Prostate gland (tissue), 2 donors: ENCODE measurements around the gene NOTCH4. TPM values are rescaled to one million over a fixed set of nuclear protein-coding genes. Genes with fewer than 3 reads are reported as not detected.
"Not testable (repeated sequence)": the region's sequence is repeated elsewhere in the genome, so short reads cannot be mapped to it uniquely, and the experiment has no call there.

Source experiments
- DNase-seq: peaks from one replicate; pipeline ENCODE4 v3.0.0-alpha.2; 2019; ENCODE audit warnings: low spot score
- H3K27ac ChIP-seq, 2 donors: fragments of 200-600 bp; sonication (generic); 2 replicates each; pipeline ENCODE4 v1.5.1; 2017 to 2019
- H3K27me3 ChIP-seq: fragments of 200-600 bp; sonication (generic); replicated peaks from 2 replicates; pipeline ENCODE4 v1.5.1; 2019; ENCODE audit not compliant: insufficient read depth
- H3K36me3 ChIP-seq, 2 donors: fragments of 200-600 bp; sonication (generic); 1 replicate in 1 of 2; 2 replicates in 1 of 2; pipeline versions ENCODE4 v1.5.1 to v1.8.1; 2017 to 2019
- H3K4me1 ChIP-seq: fragments of 200-600 bp; sonication (generic); replicated peaks from 2 replicates; pipeline ENCODE4 v1.5.1; 2019
- H3K4me3 ChIP-seq, 2 donors: fragments of 200-600 bp; sonication (generic); 2 replicates each; pipeline ENCODE4 v1.5.1; 2017 to 2019
- H3K9me3 ChIP-seq: fragments of 200-600 bp; sonication (generic); 2 replicates; pipeline ENCODE4 v1.5.1; 2017
- CTCF ChIP-seq, 4 experiments: fragments of 200-600 bp in 2 of 4; fragments of 450-650 bp in 2 of 4; sonication (generic) in 2 of 4; IDR thresholded peaks; 1 replicate in 3 of 4; 2 replicates in 1 of 4; pipeline ENCODE4 v1.5.1; 2016 to 2019; ENCODE audit warnings: antibody characterized with exemption in 4 of 4, mild to moderate bottlenecking in 2 of 4, moderate library complexity in 2 of 4
- POLR2A ChIP-seq: fragments of 450-650 bp; IDR thresholded peaks from one replicate; pipeline ENCODE4 v1.6.1; 2016; ENCODE audit warnings: antibody characterized with exemption, mild to moderate bottlenecking
- POLR2AphosphoS5 ChIP-seq: sonication (generic); formaldehyde crosslinking; IDR thresholded peaks from one replicate; pipeline ENCODE4 v1.6.1; 2017; ENCODE audit warnings: antibody characterized with exemption
- WGBS: methylation state at CpG from one replicate; pipeline ENCODE4 v1.1.5; 2018; 5-methylcytosine and 5-hydroxymethylcytosine counted together
- intact Hi-C: fragments of 100-400 bp; cut with DNase I; formaldehyde crosslinking; loops from one replicate; pipeline ENCODE4 v1.14.2; 2022
- total RNA-seq, 2 donors: library from RNA; depleted of rRNA; stranded (reverse); fragments of >200 nt; gene quantifications; one replicate each; pipeline ENCODE4 v1.1.0, GENCODE V29; 2016

NOTCH4 gene
- total RNA-seq, 2 donors from 2014 or later, result 14.6 to 18.2 TPM

- no peak for DNase-seq
- 0% methylated on average over 2 of the region's 2 CpGs for WGBS
These were observed 23.5 kb upstream of the NOTCH4 start for GRCh38 chr6:32247401-32247800.

DNA sequence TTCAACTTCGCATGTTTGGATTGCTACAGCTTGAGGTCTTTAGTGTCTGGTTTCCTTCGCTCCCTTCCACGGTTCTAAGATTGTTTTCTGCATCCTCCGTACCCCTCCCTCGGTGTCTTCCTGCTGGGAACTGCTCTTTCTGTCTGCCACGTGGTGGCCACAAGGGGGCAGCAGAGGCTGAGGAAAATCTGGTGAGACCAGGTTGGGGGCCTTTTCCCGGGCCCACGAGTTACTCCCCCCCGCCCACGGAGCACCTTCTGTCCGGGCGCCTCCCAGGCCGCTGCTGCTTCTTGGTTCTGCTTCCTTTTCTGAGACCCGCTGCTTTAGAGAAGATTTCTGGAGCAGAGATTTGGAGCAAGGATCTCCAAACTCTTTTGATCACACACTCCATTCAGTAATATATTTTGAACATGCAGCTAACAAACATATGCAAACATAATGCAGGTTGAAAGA lies 21.1 kb upstream of the NOTCH4 start:
- Histone ChIP-seq H3K4me1 (no peaks in the 10 kb centered on the region), H3K27me3 (no peaks in the 10 kb centered on the region), H3K4me3 (no peak overlapping the region), H3K27ac (peak overlapping the region; percentile 53 to 66), H3K9me3 (no peaks in the 10 kb centered on the region), H3K36me3 (no peaks in the 10 kb centered on the region)
- WGBS, result under 1% methylated on average over 14 of the region's 14 CpGs
- TF ChIP-seq CTCF (IDR thresholded peaks at IDR 0.05) (peak; percentile 91 to 94 (median 92)), POLR2AphosphoS5 (peak; percentile 62), POLR2A (no peak)
- DNase-seq, result peak; percentile 71
- intact Hi-C loops, result loop anchor here (5.0 to 10.0 kb wide), 2 partner anchors 167 to 550 kb away; no protein-coding TSS in a partner anchor

More at GRCh38 chr6:32247401-32247800, 23.5 kb upstream of the NOTCH4 start:
- TF ChIP-seq CTCF (IDR thresholded peaks at IDR 0.05) (no peak), POLR2A (no peak), POLR2AphosphoS5 (no peak)
- intact Hi-C loops, result loop anchor here (5.0 to 10.0 kb wide), 2 partner anchors 165 to 547 kb away; no protein-coding TSS in a partner anchor
- Histone ChIP-seq H3K27ac (no peak overlapping the region), H3K4me3 (no peak overlapping the region), H3K27me3 (no peaks in the 10 kb centered on the region), H3K4me1 (no peaks in the 10 kb centered on the region), H3K36me3 (no peaks in the 10 kb centered on the region), H3K9me3 (no peaks in the 10 kb centered on the region)

DNA sequence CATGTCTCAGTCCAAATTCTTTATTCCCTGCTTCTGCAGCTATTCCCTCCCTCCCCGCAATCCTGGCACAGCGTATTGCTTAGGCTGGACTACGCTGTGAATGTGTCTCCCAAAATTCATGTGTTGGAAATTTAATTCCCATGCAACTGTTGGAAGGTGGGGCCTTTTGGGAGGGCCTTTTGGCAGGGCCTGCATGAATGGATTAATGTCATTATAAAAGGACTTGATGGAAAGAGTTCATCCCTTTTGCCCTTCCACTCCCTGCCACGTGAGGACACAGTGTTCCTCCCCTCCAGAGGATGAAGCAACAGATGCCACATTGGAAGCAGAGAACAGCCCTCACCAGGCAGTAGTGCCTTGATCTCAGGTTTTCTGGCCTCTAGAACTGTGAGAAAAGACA lies 20.4 kb upstream of the NOTCH4 start:
- 75% methylated on average over 4 of the region's 4 CpGs for WGBS
- intact Hi-C loops, result loop anchor here (10.0 kb wide), 1 partner anchor 551 kb away; no protein-coding TSS in a partner anchor
- Histone ChIP-seq H3K27ac (peak overlapping the region; percentile 27 to 66), H3K4me3 (no peak overlapping the region), H3K4me1 (no peaks in the 10 kb centered on the region), H3K27me3 (no peaks in the 10 kb centered on the region), H3K9me3 (no peaks in the 10 kb centered on the region), H3K36me3 (no peaks in the 10 kb centered on the region)
- DNase-seq, result no peak
- TF ChIP-seq POLR2AphosphoS5 (no peak), CTCF (IDR thresholded peaks at IDR 0.05) (no peak), POLR2A (no peak)

- DNase-seq, H3K4me3 ChIP-seq, H3K27ac ChIP-seq, H3K9me3 ChIP-seq, H3K4me1 ChIP-seq, H3K27me3 ChIP-seq, H3K36me3 ChIP-seq: not testable (repeated sequence)
- 84% methylated on average over 4 of the region's 4 CpGs for WGBS
- intact Hi-C loops, result loop anchor here (10.0 kb wide), 1 partner anchor 552 kb away; no protein-coding TSS in a partner anchor
These were observed 18.5 kb upstream of the NOTCH4 start for GRCh38 chr6:32242318-32242813.

- no peak for TF ChIP-seq CTCF (IDR thresholded peaks at IDR 0.05)
- no peak for TF ChIP-seq POLR2AphosphoS5
- no peak for TF ChIP-seq POLR2A
- WGBS, result 96% methylated on average over 1 of the region's 1 CpG
These were observed 16.8 kb upstream of the NOTCH4 start for GRCh38 chr6:32240686-32241085.

More at GRCh38 chr6:32240686-32241085, 16.8 kb upstream of the NOTCH4 start:
- intact Hi-C loops, result loop anchor here (10.0 kb wide), 1 partner anchor 554 kb away; no protein-coding TSS in a partner anchor
- no peak overlapping the region for H3K4me3 ChIP-seq
- H3K27me3 ChIP-seq, result no peaks in the 10 kb centered on the region
- no peaks in the 10 kb centered on the region for H3K36me3 ChIP-seq
- H3K4me1 ChIP-seq, result no peaks in the 10 kb centered on the region
- H3K9me3 ChIP-seq, result no peaks in the 10 kb centered on the region
- no peak for DNase-seq
- no peak overlapping the region for H3K27ac ChIP-seq
